ENCODE measurements around the gene SUMO4.
"Not testable (repeated sequence)": the region's sequence is repeated elsewhere in the genome, so short reads cannot be mapped to it uniquely, and the experiment has no call there.

Gene SUMO4

GRCh38 chr6:149440735-149441671, 40.9 kb downstream of the SUMO4 start:
- peak overlapping the region; percentile 33 for H3K4me3 Mint-ChIP-seq
- H3K9me3 Mint-ChIP-seq = no peaks in the 10 kb centered on the region
- no peak for TF ChIP-seq CTCF (IDR thresholded peaks at IDR 0.05)
- peaks cover 20% of the 10 kb centered on the region for H3K27me3 Mint-ChIP-seq (ENCODE audit: low read depth, poor library complexity)
- peaks cover 52% of the 10 kb centered on the region for H3K4me1 Mint-ChIP-seq
- DNase-seq = peak; percentile 54
- peak overlapping the region; percentile 93 for H3K27ac Mint-ChIP-seq
- H3K36me3 Mint-ChIP-seq (ENCODE audit: low read depth) = no peaks in the 10 kb centered on the region

GRCh38 chr6:149441740-149442139, 41.7 kb downstream of the SUMO4 start:
- no peak for DNase-seq
- H3K4me1 Mint-ChIP-seq = peaks cover 52% of the 10 kb centered on the region
- H3K36me3 Mint-ChIP-seq (ENCODE audit: low read depth) = no peaks in the 10 kb centered on the region
- H3K4me3 Mint-ChIP-seq = peak overlapping the region; percentile 33
- TF ChIP-seq CTCF (IDR thresholded peaks at IDR 0.05) = no peak
- peak overlapping the region; percentile 93 for H3K27ac Mint-ChIP-seq
- H3K9me3 Mint-ChIP-seq = no peaks in the 10 kb centered on the region
- peaks cover 23% of the 10 kb centered on the region for H3K27me3 Mint-ChIP-seq (ENCODE audit: low read depth, poor library complexity)

- no peak for DNase-seq
- Mint-ChIP-seq H3K27ac (peak overlapping the region; percentile 4), H3K36me3 (ENCODE audit: low read depth) (no peaks in the 10 kb centered on the region), H3K4me1 (peaks cover 56% of the 10 kb centered on the region), H3K27me3 (ENCODE audit: low read depth, poor library complexity) (peaks cover 20% of the 10 kb centered on the region), H3K4me3 (no peak overlapping the region), H3K9me3 (no peaks in the 10 kb centered on the region)
- TF ChIP-seq CTCF (IDR thresholded peaks at IDR 0.05) = no peak
Observed at GRCh38 chr6:149443411-149444181, 43.5 kb downstream of the SUMO4 start.

- not testable (repeated sequence) for H3K27ac Mint-ChIP-seq; H3K36me3 Mint-ChIP-seq (ENCODE audit: low read depth); DNase-seq; H3K4me3 Mint-ChIP-seq; H3K9me3 Mint-ChIP-seq
- H3K27me3 Mint-ChIP-seq (ENCODE audit: low read depth, poor library complexity) = peaks cover 23% of the 10 kb centered on the region
- H3K4me1 Mint-ChIP-seq = peaks cover 55% of the 10 kb centered on the region
Observed at GRCh38 chr6:149444360-149445094, 44.5 kb downstream of the SUMO4 start.

GRCh38 chr6:149445095-149445466, 45.0 kb downstream of the SUMO4 start:
- peaks cover 28% of the 10 kb centered on the region for H3K27me3 Mint-ChIP-seq (ENCODE audit: low read depth, poor library complexity)
- TF ChIP-seq CTCF (IDR thresholded peaks at IDR 0.05) = no peak
- no peaks in the 10 kb centered on the region for H3K9me3 Mint-ChIP-seq
- peaks cover 53% of the 10 kb centered on the region for H3K4me1 Mint-ChIP-seq
- no peaks in the 10 kb centered on the region for H3K36me3 Mint-ChIP-seq (ENCODE audit: low read depth)
- no peak for DNase-seq
- H3K27ac Mint-ChIP-seq = no peak overlapping the region
- H3K4me3 Mint-ChIP-seq = no peak overlapping the region

GRCh38 chr6:149445573-149445972, 45.5 kb downstream of the SUMO4 start:
- Mint-ChIP-seq H3K4me3 (no peak overlapping the region), H3K36me3 (ENCODE audit: low read depth) (no peaks in the 10 kb centered on the region), H3K27me3 (ENCODE audit: low read depth, poor library complexity) (peaks cover 28% of the 10 kb centered on the region), H3K27ac (no peak overlapping the region), H3K4me1 (peaks cover 49% of the 10 kb centered on the region), H3K9me3 (no peaks in the 10 kb centered on the region)
- no peak for DNase-seq
- TF ChIP-seq CTCF (IDR thresholded peaks at IDR 0.05) = no peak
